ENCODE data around the gene TRIM2.

Gene TRIM2

DNA sequence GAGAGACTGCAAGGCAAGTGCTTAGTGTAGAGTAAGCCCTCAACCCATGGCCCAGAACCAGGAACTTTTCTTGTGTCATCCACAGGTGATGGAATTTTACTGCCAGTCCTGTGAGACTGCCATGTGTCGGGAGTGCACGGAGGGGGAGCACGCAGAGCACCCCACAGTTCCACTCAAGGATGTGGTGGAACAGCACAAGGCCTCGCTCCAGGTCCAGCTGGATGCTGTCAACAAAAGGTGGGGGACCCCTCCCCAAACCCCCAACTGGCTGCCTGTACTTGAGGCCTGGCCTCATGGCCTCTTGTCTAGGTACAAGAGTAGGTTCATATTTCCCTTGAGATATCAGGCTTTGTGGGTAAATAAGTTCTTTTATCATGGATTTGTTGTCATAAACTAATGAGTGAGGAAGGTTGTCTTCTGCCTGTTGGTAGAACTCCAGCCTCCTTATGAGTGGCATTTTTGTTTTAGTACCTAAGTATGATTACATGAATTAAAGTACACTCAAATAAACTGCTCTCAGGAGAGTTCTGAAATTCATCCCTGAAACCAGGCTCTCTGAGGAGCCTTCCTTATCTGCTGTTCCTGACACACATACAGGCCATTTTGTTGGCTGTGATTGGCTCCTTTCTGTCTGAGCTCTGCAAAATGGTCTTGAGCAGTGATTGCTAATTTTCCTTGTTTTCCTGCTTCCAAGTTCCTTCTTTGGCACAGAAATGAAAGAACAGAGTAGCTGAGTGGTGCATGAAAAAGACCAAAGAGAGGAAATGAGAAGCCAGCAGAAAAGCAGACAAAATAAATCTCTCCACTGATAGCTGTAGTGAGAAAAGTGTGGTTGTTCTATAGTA, 88.9 kb downstream of the TRIM2 start:
- TF ChIP-seq, protein P1, sequence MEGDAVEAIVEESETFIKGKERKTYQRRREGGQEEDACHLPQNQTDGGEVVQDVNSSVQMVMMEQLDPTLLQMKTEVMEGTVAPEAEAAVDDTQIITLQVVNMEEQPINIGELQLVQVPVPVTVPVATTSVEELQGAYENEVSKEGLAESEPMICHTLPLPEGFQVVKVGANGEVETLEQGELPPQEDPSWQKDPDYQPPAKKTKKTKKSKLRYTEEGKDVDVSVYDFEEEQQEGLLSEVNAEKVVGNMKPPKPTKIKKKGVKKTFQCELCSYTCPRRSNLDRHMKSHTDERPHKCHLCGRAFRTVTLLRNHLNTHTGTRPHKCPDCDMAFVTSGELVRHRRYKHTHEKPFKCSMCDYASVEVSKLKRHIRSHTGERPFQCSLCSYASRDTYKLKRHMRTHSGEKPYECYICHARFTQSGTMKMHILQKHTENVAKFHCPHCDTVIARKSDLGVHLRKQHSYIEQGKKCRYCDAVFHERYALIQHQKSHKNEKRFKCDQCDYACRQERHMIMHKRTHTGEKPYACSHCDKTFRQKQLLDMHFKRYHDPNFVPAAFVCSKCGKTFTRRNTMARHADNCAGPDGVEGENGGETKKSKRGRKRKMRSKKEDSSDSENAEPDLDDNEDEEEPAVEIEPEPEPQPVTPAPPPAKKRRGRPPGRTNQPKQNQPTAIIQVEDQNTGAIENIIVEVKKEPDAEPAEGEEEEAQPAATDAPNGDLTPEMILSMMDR (IDR thresholded peaks at IDR 0.05; ENCODE audit: low read length, missing control alignments): no peak

DNA sequence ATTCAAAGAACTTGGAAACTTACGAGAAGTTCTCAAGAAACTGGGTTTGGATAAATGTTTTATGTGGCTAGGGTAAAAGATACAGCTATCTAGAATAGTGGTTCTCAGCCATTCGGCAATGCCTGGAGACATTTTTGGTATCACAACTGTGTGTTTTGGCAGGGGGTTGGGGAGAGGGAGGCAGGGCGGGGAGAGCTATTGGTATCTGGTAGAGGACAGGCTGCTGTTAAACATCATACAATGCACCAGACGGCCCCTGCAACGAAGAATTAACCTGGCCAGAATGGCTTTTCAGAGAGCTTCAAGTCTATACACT, 89.5 kb downstream of the TRIM2 start:
- TF ChIP-seq, protein P1 (IDR thresholded peaks at IDR 0.05; ENCODE audit: low read length, missing control alignments): no peak

More for the DNA sequence above, 88.9 kb downstream of the TRIM2 start:
- H3K4me3 ChIP-seq (replicated peaks; ENCODE audit: low read depth, low read length): no peak overlapping the region
- DNase-seq (ENCODE audit: low read depth): no peak

DNA sequence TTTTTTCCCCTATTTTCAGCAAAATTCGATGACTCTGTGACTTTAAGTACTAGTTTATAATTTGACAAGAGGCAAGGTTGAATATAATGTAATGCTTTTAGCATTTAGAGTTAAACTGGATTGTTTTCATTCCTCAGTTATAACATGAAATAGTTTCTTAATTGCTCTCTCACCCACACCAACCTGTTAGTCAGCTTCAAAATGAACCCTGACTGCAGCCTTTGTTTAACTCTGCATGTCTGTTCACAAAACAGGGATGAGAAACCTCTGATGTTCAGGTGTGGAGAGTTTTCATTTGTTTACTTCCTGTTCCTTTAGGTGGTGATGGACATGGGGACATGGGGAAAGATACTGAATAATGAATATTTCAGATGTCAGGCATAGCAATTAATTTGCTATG, 90.4 kb downstream of the TRIM2 start:
- no peak overlapping the region for H3K4me3 ChIP-seq (replicated peaks; ENCODE audit: low read depth, low read length)
- DNase-seq (ENCODE audit: low read depth): no peak

More for the DNA sequence above, 89.5 kb downstream of the TRIM2 start:
- no peak overlapping the region for H3K4me3 ChIP-seq (replicated peaks; ENCODE audit: low read depth, low read length)
- DNase-seq (ENCODE audit: low read depth): no peak

DNA sequence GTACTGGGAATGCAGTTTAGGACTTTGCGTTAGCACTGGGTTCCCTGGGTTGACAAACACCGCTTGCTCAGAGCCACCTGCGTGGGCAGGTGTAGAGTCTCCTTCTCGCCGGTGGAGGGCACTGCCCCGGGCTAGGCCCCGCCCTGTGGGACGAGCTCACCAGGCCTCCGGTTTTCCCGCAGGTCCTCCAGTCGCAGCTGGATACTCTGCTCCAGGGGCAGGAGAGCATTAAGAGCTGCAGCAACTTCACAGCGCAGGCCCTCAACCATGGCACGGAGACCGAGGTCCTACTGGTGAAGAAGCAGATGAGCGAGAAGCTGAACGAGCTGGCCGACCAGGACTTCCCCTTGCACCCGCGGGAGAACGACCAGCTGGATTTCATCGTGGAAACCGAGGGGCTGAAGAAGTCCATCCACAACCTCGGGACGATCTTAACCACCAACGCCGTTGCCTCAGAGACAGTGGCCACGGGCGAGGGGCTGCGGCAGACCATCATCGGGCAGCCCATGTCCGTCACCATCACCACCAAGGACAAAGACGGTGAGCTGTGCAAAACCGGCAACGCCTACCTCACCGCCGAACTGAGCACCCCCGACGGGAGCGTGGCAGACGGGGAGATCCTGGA, 91.0 kb downstream of the TRIM2 start:
- TF ChIP-seq, protein P1 (IDR thresholded peaks at IDR 0.05; ENCODE audit: low read length, missing control alignments): no peak
- H3K4me3 ChIP-seq (replicated peaks; ENCODE audit: low read depth, low read length): no peak overlapping the region
- DNase-seq (ENCODE audit: low read depth): no peak

More for the DNA sequence above, 90.4 kb downstream of the TRIM2 start:
- TF ChIP-seq, protein P1 (IDR thresholded peaks at IDR 0.05; ENCODE audit: low read length, missing control alignments): no peak

DNA sequence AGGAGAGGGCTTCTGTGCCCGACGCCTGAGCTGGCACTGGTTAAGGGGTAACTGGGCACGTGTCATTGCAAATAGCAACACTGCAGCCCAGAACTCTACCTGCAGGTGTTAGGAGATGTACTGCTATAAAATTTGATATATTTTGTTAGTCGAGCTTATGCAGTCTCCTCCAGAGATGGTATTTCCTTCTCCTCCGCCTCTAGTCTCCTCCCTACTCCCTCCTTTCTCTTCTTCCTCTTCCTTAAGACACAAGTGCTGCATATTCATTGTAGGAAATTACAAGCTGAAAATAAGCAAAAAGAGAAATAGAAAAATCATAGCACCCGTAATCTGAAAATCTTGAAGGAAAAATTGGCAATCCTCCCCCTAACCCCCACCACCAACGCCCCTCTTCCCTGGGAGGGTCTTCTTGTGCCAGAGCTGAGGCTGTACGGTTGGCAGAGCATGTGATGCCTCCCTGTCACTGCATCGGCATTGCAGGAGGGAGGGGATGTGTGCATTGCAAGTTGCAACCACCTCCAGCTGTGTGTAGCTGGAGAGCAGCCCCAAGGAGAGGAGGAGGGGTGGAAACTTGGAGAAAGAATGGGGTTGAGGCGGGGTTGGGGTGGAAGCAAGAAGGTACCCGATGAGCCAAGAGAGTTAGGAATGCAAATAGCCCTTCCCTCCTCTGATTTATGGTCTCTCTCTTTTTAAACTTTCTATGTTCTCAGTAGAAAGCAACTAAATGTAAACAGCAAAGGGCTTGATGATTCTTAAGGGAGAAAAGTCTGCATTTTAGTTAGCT, 92.0 kb downstream of the TRIM2 start:
- TF ChIP-seq, protein P1 (IDR thresholded peaks at IDR 0.05; ENCODE audit: low read length, missing control alignments): no peak
- H3K4me3 ChIP-seq (replicated peaks; ENCODE audit: low read depth, low read length): no peak overlapping the region
- peak; percentile 26 for DNase-seq (ENCODE audit: low read depth)

DNA sequence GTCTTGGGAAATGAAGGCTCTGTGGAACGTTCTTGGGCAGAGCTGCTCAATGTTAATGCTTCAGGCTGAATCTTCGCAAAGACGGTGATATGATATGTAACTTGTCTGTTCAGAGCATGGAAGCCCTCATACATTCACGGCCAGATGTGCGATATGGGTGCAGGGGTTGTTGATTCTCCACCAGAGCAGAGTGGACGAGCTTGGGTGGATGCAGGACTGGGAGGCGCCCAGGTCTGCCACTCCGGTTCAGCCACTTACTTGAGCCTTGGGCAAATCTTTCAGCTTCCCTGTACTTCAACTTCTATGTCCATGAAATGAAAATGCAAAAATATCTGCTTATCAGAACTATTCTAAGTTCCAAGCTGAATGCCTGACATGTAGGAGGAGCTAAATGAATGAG, 92.9 kb downstream of the TRIM2 start:
- TF ChIP-seq, protein P1 (IDR thresholded peaks at IDR 0.05; ENCODE audit: low read length, missing control alignments): no peak
- DNase-seq (ENCODE audit: low read depth): no peak
- H3K4me3 ChIP-seq (replicated peaks; ENCODE audit: low read depth, low read length): no peak overlapping the region
